CD4-positive, alpha-beta T cell treated with Interleukin-17A for 4 hours (primary cell): ENCODE results near the gene MAP6.
A peak's percentile ranks its signal among the peaks of the same experiment; 100 is the strongest.
"Not testable (repeated sequence)": the region's sequence is repeated elsewhere in the genome, so short reads cannot be mapped to it uniquely, and the experiment has no call there.

Experiments used
- DNase-seq: peaks from one replicate; pipeline ENCODE4 v3.0.0-alpha.2; 2020; ENCODE audit warnings: mixed read lengths

Gene MAP6

GRCh38 chr11:75668451-75669297 lies at the start of gene MAP6:
MAP6 (minus strand) TSS chr11:75669038; CDS start chr11:75668369, 669 bp downstream.
- DNase-seq, result no peak

GRCh38 chr11:75717608-75718418 lies 49.0 kb upstream of the MAP6 start, which contains the start of gene MOGAT2:
MOGAT2 (plus strand) TSS chr11:75717838; CDS start chr11:75717889, 51 bp downstream.
- no peak for DNase-seq

GRCh38 chr11:75716659-75717058 lies 47.8 kb upstream of the MAP6 start:
- DNase-seq, result no peak

- no peak for DNase-seq
Observed at GRCh38 chr11:75715688-75716087, 46.9 kb upstream of the MAP6 start.

- no peak for DNase-seq
Observed at GRCh38 chr11:75714211-75714610, 45.4 kb upstream of the MAP6 start.

- peak; percentile 78 for DNase-seq
Observed at GRCh38 chr11:75706260-75706729, 37.5 kb upstream of the MAP6 start.

GRCh38 chr11:75705541-75705940 lies 36.7 kb upstream of the MAP6 start:
- no peak for DNase-seq

- DNase-seq, result no peak
Observed at GRCh38 chr11:75703695-75704237, 34.9 kb upstream of the MAP6 start.

GRCh38 chr11:75700940-75701339 lies 32.1 kb upstream of the MAP6 start:
- DNase-seq, result no peak

GRCh38 chr11:75697906-75698581 lies 29.2 kb upstream of the MAP6 start:
- no peak for DNase-seq

GRCh38 chr11:75691804-75692203 lies 23.0 kb upstream of the MAP6 start:
- DNase-seq, result no peak

- no peak for DNase-seq
Observed at GRCh38 chr11:75689863-75690609, 21.2 kb upstream of the MAP6 start.

- DNase-seq, result not testable (repeated sequence)
Observed at GRCh38 chr11:75683856-75684255, 15.0 kb upstream of the MAP6 start.

- no peak for DNase-seq
Observed at GRCh38 chr11:75679566-75679965, 10.7 kb upstream of the MAP6 start.

GRCh38 chr11:75678620-75679259 lies 9.9 kb upstream of the MAP6 start:
- no peak for DNase-seq

- DNase-seq, result no peak
Observed at GRCh38 chr11:75677909-75678308, 9.1 kb upstream of the MAP6 start.

GRCh38 chr11:75677275-75677674 lies 8.4 kb upstream of the MAP6 start:
- no peak for DNase-seq

- no peak for DNase-seq
Observed at GRCh38 chr11:75673977-75674582, 5.2 kb upstream of the MAP6 start.

- DNase-seq, result no peak
Observed at GRCh38 chr11:75667831-75668450, 897 bp downstream of the MAP6 start.

GRCh38 chr11:75667255-75667830 lies 1.5 kb downstream of the MAP6 start:
- no peak for DNase-seq
